ENCODE data around the gene ATP1A1.

DNA sequence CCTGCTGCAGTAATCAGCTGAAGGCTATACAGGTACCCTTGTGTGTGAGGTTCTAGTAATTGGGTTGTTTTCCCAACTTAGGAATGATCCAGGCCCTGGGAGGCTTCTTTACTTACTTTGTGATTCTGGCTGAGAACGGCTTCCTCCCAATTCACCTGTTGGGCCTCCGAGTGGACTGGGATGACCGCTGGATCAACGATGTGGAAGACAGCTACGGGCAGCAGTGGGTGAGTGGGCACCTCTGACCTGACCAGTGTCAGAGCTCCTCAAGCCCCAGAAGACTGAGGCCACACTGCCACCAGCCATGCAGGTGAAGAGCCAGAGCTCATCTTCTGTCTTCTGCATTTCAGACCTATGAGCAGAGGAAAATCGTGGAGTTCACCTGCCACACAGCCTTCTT is 27.7 kb downstream of the ATP1A1 start:
- TF ChIP-seq SUZ12 (IDR thresholded peaks at IDR 0.05) (no peak), TARDBP (IDR thresholded peaks at IDR 0.05) (no peak), HDGF (IDR thresholded peaks at IDR 0.05; ENCODE audit: borderline replicate concordance) (no peak), LEF1 (IDR thresholded peaks at IDR 0.05; ENCODE audit: borderline replicate concordance) (no peak), ZNF384 (IDR thresholded peaks at IDR 0.05) (no peak), FOXM1 (IDR thresholded peaks at IDR 0.05; ENCODE audit: borderline replicate concordance) (no peak), L3MBTL2 (conservative IDR thresholded peaks at IDR 0.05) (no peak), PKNOX1 (IDR thresholded peaks at IDR 0.05) (no peak), CTBP1 (IDR thresholded peaks at IDR 0.05; ENCODE audit: borderline replicate concordance) (no peak), SP1 (IDR thresholded peaks at IDR 0.05) (no peak)
